ENCODE results near the gene SHISA5. TPM values are rescaled to one million over a fixed set of nuclear protein-coding genes. Genes with fewer than 3 reads are reported as not detected.

Gene SHISA5
- total RNA-seq, 1 experiment from 2014 or later: 192 TPM

GRCh38 chr3:48439820-48440589, 64.0 kb downstream of the SHISA5 start, which contains the start of the genes CCDC51 and TMA7:
TSS of gene CCDC51 (minus strand) at chr3:48440119. CDS start at chr3:48435128, 4,991 bp downstream.
TSS of gene TMA7 (plus strand) at chr3:48440257. CDS start at chr3:48440297, 40 bp downstream.
- CTCF ChIA-PET: interaction anchor here (0.8 to 1.5 kb wide), 5 partner anchors 12 to 245 kb away, joined by 3 to 19 read pairs (median 6); no protein-coding TSS in a partner anchor
- TF ChIP-seq CTCF (IDR thresholded peaks at IDR 0.05; ENCODE audit: unreplicated experiment): no peak
- Mint-ChIP-seq H3K27ac (ENCODE audit: unreplicated experiment) (peak within 1 kb of the TSS; percentile 88), H3K4me3 (ENCODE audit: low read depth, unreplicated experiment) (peak within 1 kb of the TSS; percentile 90), H3K27me3 (ENCODE audit: unreplicated experiment) (no peaks in the 10 kb centered on the region), H3K36me3 (ENCODE audit: insufficient read depth, unreplicated experiment) (peaks cover 48% of the 10 kb centered on the region), H3K9me3 (ENCODE audit: low read depth, unreplicated experiment) (no peaks in the 10 kb centered on the region), H3K4me1 (ENCODE audit: low read depth, unreplicated experiment) (peaks cover 21% of the 10 kb centered on the region)
- DNase-seq: peak; percentile 97
- intact Hi-C loops (cut with micrococcal nuclease; ENCODE audit: unreplicated experiment): no loop called here
- no TSS peak for BruUV-seq (replicated peaks)

GRCh38 chr3:48437812-48438211, 66.2 kb downstream of the SHISA5 start:
- H3K27me3 Mint-ChIP-seq (ENCODE audit: unreplicated experiment): no peaks in the 10 kb centered on the region
- intact Hi-C loops (cut with micrococcal nuclease; ENCODE audit: unreplicated experiment): no loop called here
- H3K27ac Mint-ChIP-seq (ENCODE audit: unreplicated experiment): no peak overlapping the region
- CTCF ChIA-PET: interaction anchor here (2.5 to 6.5 kb wide), 2 partner anchors 38 to 163 kb away, joined by 83 to 243 read pairs; no protein-coding TSS in a partner anchor
- H3K4me3 Mint-ChIP-seq (ENCODE audit: low read depth, unreplicated experiment): no peak overlapping the region
- TF ChIP-seq CTCF (IDR thresholded peaks at IDR 0.05; ENCODE audit: unreplicated experiment): no peak
- no peak for DNase-seq
- H3K9me3 Mint-ChIP-seq (ENCODE audit: low read depth, unreplicated experiment): no peaks in the 10 kb centered on the region
- peaks cover 33% of the 10 kb centered on the region for H3K36me3 Mint-ChIP-seq (ENCODE audit: insufficient read depth, unreplicated experiment)
- BruUV-seq (replicated peaks): no TSS peak
- H3K4me1 Mint-ChIP-seq (ENCODE audit: low read depth, unreplicated experiment): peaks cover 27% of the 10 kb centered on the region

- Mint-ChIP-seq H3K4me1 (ENCODE audit: low read depth, unreplicated experiment) (peaks cover 28% of the 10 kb centered on the region), H3K9me3 (ENCODE audit: low read depth, unreplicated experiment) (no peaks in the 10 kb centered on the region), H3K4me3 (ENCODE audit: low read depth, unreplicated experiment) (no peak overlapping the region), H3K27me3 (ENCODE audit: unreplicated experiment) (no peaks in the 10 kb centered on the region), H3K27ac (ENCODE audit: unreplicated experiment) (no peak overlapping the region), H3K36me3 (ENCODE audit: insufficient read depth, unreplicated experiment) (peaks cover 23% of the 10 kb centered on the region)
- no peak for TF ChIP-seq CTCF (IDR thresholded peaks at IDR 0.05; ENCODE audit: unreplicated experiment)
- no TSS peak for BruUV-seq (replicated peaks)
- DNase-seq: no peak
- intact Hi-C loops (cut with micrococcal nuclease; ENCODE audit: unreplicated experiment): loop anchor here (1.0 kb wide), 2 partner anchors 36 to 164 kb away; no protein-coding TSS in a partner anchor
- CTCF ChIA-PET: interaction anchor here (0.9 to 6.5 kb wide), 12 partner anchors 8 to 209 kb away, joined by 3 to 243 read pairs (median 6); partner anchors contain the start of genes ATRIP and ZNF589
These were observed 67.1 kb downstream of the SHISA5 start for GRCh38 chr3:48436855-48437254.

- TF ChIP-seq CTCF (IDR thresholded peaks at IDR 0.05; ENCODE audit: unreplicated experiment): no peak
- Mint-ChIP-seq H3K4me1 (ENCODE audit: low read depth, unreplicated experiment) (peaks cover 32% of the 10 kb centered on the region), H3K27ac (ENCODE audit: unreplicated experiment) (no peak overlapping the region), H3K9me3 (ENCODE audit: low read depth, unreplicated experiment) (no peaks in the 10 kb centered on the region), H3K4me3 (ENCODE audit: low read depth, unreplicated experiment) (no peak overlapping the region), H3K36me3 (ENCODE audit: insufficient read depth, unreplicated experiment) (peaks cover 19% of the 10 kb centered on the region), H3K27me3 (ENCODE audit: unreplicated experiment) (no peaks in the 10 kb centered on the region)
- intact Hi-C loops (cut with micrococcal nuclease; ENCODE audit: unreplicated experiment): loop anchor here (1.0 kb wide), 2 partner anchors 35 to 163 kb away; no protein-coding TSS in a partner anchor
- no TSS peak for BruUV-seq (replicated peaks)
- DNase-seq: no peak
- CTCF ChIA-PET: interaction anchor here (0.6 to 6.5 kb wide), 34 partner anchors 8 to 948 kb away, joined by 3 to 243 read pairs (median 4); partner anchors contain the start of genes ATRIP, PFKFB4 and ZNF589
These were observed 67.5 kb downstream of the SHISA5 start for GRCh38 chr3:48436477-48436787.
